Activated naive CD8-positive, alpha-beta T cell treated with anti-CD3 and anti-CD28 coated beads, Interleukin-2, amount 10 ng/mL, durations not matched to agents 7 days and 5 days (primary cell): ENCODE results near the gene ZNF516. TPM values are rescaled to one million over a fixed set of nuclear protein-coding genes. Genes with fewer than 3 reads are reported as not detected.

Source experiments
- ATAC-seq: fragments of 150-1000 bp; cut with Tn5 transposase; one replicate; pipeline ENCODE4 v1.10.0; 2021; ENCODE audit warnings: low read depth, moderate library complexity
- POLR2A ChIA-PET: fragments of 350-600 bp; sonication (Branson Sonifier 250); formaldehyde crosslinking; loops from one replicate; lab custom pipeline; 2021; ENCODE audit warnings: antibody characterized with exemption; lab: Charles Lee
- DNase-seq: peaks from one replicate; pipeline ENCODE4 v3.0.0; 2021
- H3K27ac Mint-ChIP-seq: one replicate; pipeline ENCODE4 v1.8.0; 2022; ENCODE audit warnings: mild to moderate bottlenecking, mixed read lengths
- H3K27me3 Mint-ChIP-seq: one replicate; pipeline ENCODE4 v1.8.0; 2022; ENCODE audit warnings: mild to moderate bottlenecking, moderate library complexity, mixed read lengths
- H3K36me3 Mint-ChIP-seq: one replicate; pipeline ENCODE4 v1.8.0; 2021; ENCODE audit warnings: mild to moderate bottlenecking, mixed read lengths
- H3K4me1 Mint-ChIP-seq: one replicate; pipeline ENCODE4 v1.8.0; 2021; ENCODE audit warnings: mixed read lengths
- H3K4me3 Mint-ChIP-seq: one replicate; pipeline ENCODE4 v1.8.0; 2022; ENCODE audit warnings: mild to moderate bottlenecking, moderate library complexity, mixed read lengths
- H3K9me3 Mint-ChIP-seq: one replicate; pipeline ENCODE4 v1.8.0; 2021; ENCODE audit warnings: mixed read lengths
- total RNA-seq, 2 experiments: library from RNA; stranded (reverse); gene quantifications; one replicate each; pipeline ENCODE4 v1.2.3, GENCODE V29; 2021

Gene ZNF516
- total RNA-seq, 2 experiments from 2014 or later: 6.9 to 8.0 TPM

GRCh38 chr18:76503649-76504386 lies 8.8 kb upstream of the ZNF516 start:
- Mint-ChIP-seq H3K4me1 (no peaks in the 10 kb centered on the region), H3K9me3 (no peaks in the 10 kb centered on the region), H3K27ac (no peak overlapping the region), H3K36me3 (no peaks in the 10 kb centered on the region), H3K4me3 (no peak overlapping the region), H3K27me3 (peaks cover 13% of the 10 kb centered on the region)
- DNase-seq (no peak), ATAC-seq (no peak)
- POLR2A ChIA-PET: no interaction called here

GRCh38 chr18:76502551-76502950 lies 7.5 kb upstream of the ZNF516 start:
- Mint-ChIP-seq H3K4me3 (no peak overlapping the region), H3K9me3 (no peaks in the 10 kb centered on the region), H3K27ac (no peak overlapping the region), H3K36me3 (no peaks in the 10 kb centered on the region), H3K27me3 (peaks cover 23% of the 10 kb centered on the region), H3K4me1 (no peaks in the 10 kb centered on the region)
- no peak for DNase-seq
- no peak for ATAC-seq
- POLR2A ChIA-PET: interaction anchor here (1.0 kb wide), 1 partner anchor 9 kb away, joined by 3 read pairs; no protein-coding TSS in a partner anchor

GRCh38 chr18:76499637-76500340 lies 4.7 kb upstream of the ZNF516 start:
- Mint-ChIP-seq H3K9me3 (no peaks in the 10 kb centered on the region), H3K27ac (no peak overlapping the region), H3K36me3 (no peaks in the 10 kb centered on the region), H3K4me1 (peaks cover 4% of the 10 kb centered on the region), H3K27me3 (peaks cover 44% of the 10 kb centered on the region), H3K4me3 (no peak overlapping the region)
- POLR2A ChIA-PET: no interaction called here
- DNase-seq (no peak), ATAC-seq (no peak)

GRCh38 chr18:76499021-76499420 lies 4.0 kb upstream of the ZNF516 start:
- H3K36me3 Mint-ChIP-seq: no peaks in the 10 kb centered on the region
- no peak for DNase-seq
- peaks cover 49% of the 10 kb centered on the region for H3K27me3 Mint-ChIP-seq
- H3K27ac Mint-ChIP-seq: no peak overlapping the region
- H3K9me3 Mint-ChIP-seq: no peaks in the 10 kb centered on the region
- no peak for ATAC-seq
- POLR2A ChIA-PET: no interaction called here
- no peak overlapping the region for H3K4me3 Mint-ChIP-seq
- peaks cover 6% of the 10 kb centered on the region for H3K4me1 Mint-ChIP-seq

- H3K9me3 Mint-ChIP-seq: no peaks in the 10 kb centered on the region
- ATAC-seq (no peak), DNase-seq (no peak)
- POLR2A ChIA-PET: no interaction called here
- no peaks in the 10 kb centered on the region for H3K36me3 Mint-ChIP-seq
- peaks cover 12% of the 10 kb centered on the region for H3K4me1 Mint-ChIP-seq
- H3K4me3 Mint-ChIP-seq: no peak overlapping the region
- no peak overlapping the region for H3K27ac Mint-ChIP-seq
- peaks cover 50% of the 10 kb centered on the region for H3K27me3 Mint-ChIP-seq
Observed at GRCh38 chr18:76498064-76498463, 3.0 kb upstream of the ZNF516 start.

- H3K36me3 Mint-ChIP-seq: no peaks in the 10 kb centered on the region
Observed at GRCh38 chr18:76497021-76497420, 2.0 kb upstream of the ZNF516 start.

GRCh38 chr18:76496194-76496890 lies 1.3 kb upstream of the ZNF516 start:
- peaks cover 12% of the 10 kb centered on the region for H3K4me1 Mint-ChIP-seq
- H3K27ac Mint-ChIP-seq: peak overlapping the region; percentile 80
- no peaks in the 10 kb centered on the region for H3K36me3 Mint-ChIP-seq
- no peak for ATAC-seq
- peak overlapping the region; percentile 83 for H3K4me3 Mint-ChIP-seq
- H3K9me3 Mint-ChIP-seq: no peaks in the 10 kb centered on the region
- DNase-seq: peak; percentile 43
- POLR2A ChIA-PET: no interaction called here
- H3K27me3 Mint-ChIP-seq: peaks cover 45% of the 10 kb centered on the region

More at GRCh38 chr18:76497021-76497420, 2.0 kb upstream of the ZNF516 start:
- POLR2A ChIA-PET: no interaction called here
- no peak overlapping the region for H3K4me3 Mint-ChIP-seq
- peaks cover 12% of the 10 kb centered on the region for H3K4me1 Mint-ChIP-seq
- H3K27me3 Mint-ChIP-seq: peaks cover 50% of the 10 kb centered on the region
- H3K9me3 Mint-ChIP-seq: no peaks in the 10 kb centered on the region
- no peak overlapping the region for H3K27ac Mint-ChIP-seq
- no peak for DNase-seq
- ATAC-seq: no peak

GRCh38 chr18:76495435-76496193 lies 572 bp upstream of the ZNF516 start:
- peak; percentile 55 for DNase-seq
- H3K27me3 Mint-ChIP-seq: peaks cover 49% of the 10 kb centered on the region
- H3K27ac Mint-ChIP-seq: peak overlapping the region; percentile 80
- H3K36me3 Mint-ChIP-seq: no peaks in the 10 kb centered on the region
- H3K9me3 Mint-ChIP-seq: no peaks in the 10 kb centered on the region
- peak; percentile 12 for ATAC-seq
- POLR2A ChIA-PET: no interaction called here
- peaks cover 13% of the 10 kb centered on the region for H3K4me1 Mint-ChIP-seq
- peak overlapping the region; percentile 88 for H3K4me3 Mint-ChIP-seq

- peaks cover 13% of the 10 kb centered on the region for H3K4me1 Mint-ChIP-seq
- POLR2A ChIA-PET: interaction anchor here (0.7 to 1.4 kb wide), 3 partner anchors 20 to 86 kb away, joined by 3 to 4 read pairs (median 4); no protein-coding TSS in a partner anchor
- DNase-seq: peak; percentile 47
- H3K4me3 Mint-ChIP-seq: peak overlapping the region; percentile 83
- no peaks in the 10 kb centered on the region for H3K9me3 Mint-ChIP-seq
- peaks cover 53% of the 10 kb centered on the region for H3K27me3 Mint-ChIP-seq
- no peaks in the 10 kb centered on the region for H3K36me3 Mint-ChIP-seq
- ATAC-seq: no peak
- peak overlapping the region; percentile 60 for H3K27ac Mint-ChIP-seq
Observed at GRCh38 chr18:76494231-76495005, 624 bp downstream of the ZNF516 start.

GRCh38 chr18:76493213-76494161 lies 1.6 kb downstream of the ZNF516 start:
- Mint-ChIP-seq H3K9me3 (no peaks in the 10 kb centered on the region), H3K4me1 (peaks cover 13% of the 10 kb centered on the region), H3K36me3 (no peaks in the 10 kb centered on the region), H3K4me3 (peak overlapping the region; percentile 83), H3K27me3 (peaks cover 45% of the 10 kb centered on the region), H3K27ac (peak overlapping the region; percentile 82)
- ATAC-seq (peak; percentile 7), DNase-seq (no peak)
- POLR2A ChIA-PET: interaction anchor here (0.8 to 1.4 kb wide), 8 partner anchors 9 to 228 kb away, joined by 3 to 6 read pairs (median 4); no protein-coding TSS in a partner anchor

- peak overlapping the region; percentile 82 for H3K27ac Mint-ChIP-seq
- H3K36me3 Mint-ChIP-seq: no peaks in the 10 kb centered on the region
- DNase-seq: peak; percentile 100
- peaks cover 13% of the 10 kb centered on the region for H3K4me1 Mint-ChIP-seq
- peaks cover 39% of the 10 kb centered on the region for H3K27me3 Mint-ChIP-seq
- POLR2A ChIA-PET: interaction anchor here (0.8 to 1.2 kb wide), 6 partner anchors 10 to 228 kb away, joined by 3 to 6 read pairs (median 4); no protein-coding TSS in a partner anchor
- H3K9me3 Mint-ChIP-seq: no peaks in the 10 kb centered on the region
- H3K4me3 Mint-ChIP-seq: peak overlapping the region; percentile 83
- ATAC-seq: peak; percentile 83
Observed at GRCh38 chr18:76492669-76493212, 2.3 kb downstream of the ZNF516 start.
